Transverse colon (tissue), 4 donors: ENCODE measurements around the gene ARRB1. TPM values are rescaled to one million over a fixed set of nuclear protein-coding genes. Genes with fewer than 3 reads are reported as not detected.
"Not testable (repeated sequence)": the region's sequence is repeated elsewhere in the genome, so short reads cannot be mapped to it uniquely, and the experiment has no call there.

Source experiments
- DNase-seq: peaks from one replicate; pipeline ENCODE4 v3.0.0-alpha.2; 2019
- H3K27ac ChIP-seq, 4 donors: fragments of 200-600 bp; sonication (generic); 2 replicates each; pipeline ENCODE4 v1.5.1; 2016 to 2018; ENCODE audit warnings: inconsistent platforms in 4 of 4
- H3K27me3 ChIP-seq: fragments of 200-600 bp; sonication (generic); 2 replicates; pipeline ENCODE4 v1.5.1; 2017; ENCODE audit warnings: inconsistent platforms
- H3K36me3 ChIP-seq, 4 donors: fragments of 200-600 bp; sonication (generic); 2 replicates each; pipeline ENCODE4 v1.5.1; 2017 to 2019; ENCODE audit warnings: inconsistent platforms in 4 of 4
- H3K4me1 ChIP-seq, 4 donors: fragments of 200-600 bp; sonication (generic); 2 replicates each; pipeline ENCODE4 v1.5.1; 2017 to 2020; ENCODE audit warnings: inconsistent platforms in 4 of 4
- H3K4me3 ChIP-seq, 4 donors: fragments of 200-600 bp; sonication (generic); 1 replicate in 1 of 4; 2 replicates in 3 of 4; pipeline versions ENCODE4 v1.5.1 to v1.6.1; 2017 to 2019; ENCODE audit warnings: inconsistent platforms in 4 of 4
- H3K9me3 ChIP-seq, 2 donors: fragments of 200-600 bp; sonication (generic); 2 replicates each; pipeline ENCODE4 v1.5.1; 2017 to 2019; ENCODE audit warnings: inconsistent platforms in 2 of 2
- CTCF ChIP-seq, 5 experiments: fragments of 200-600 bp in 3 of 5; fragments of 450-650 bp in 2 of 5; sonication (generic) in 3 of 5; IDR thresholded peaks; 1 replicate in 2 of 5; 2 replicates in 3 of 5; pipeline ENCODE4 v1.5.1; 2016 to 2017; ENCODE audit warnings: antibody characterized with exemption in 5 of 5, inconsistent platforms in 3 of 5, mild to moderate bottlenecking in 2 of 5, moderate library complexity in 1 of 5
- EP300 ChIP-seq: sonication (generic); formaldehyde crosslinking; IDR thresholded peaks from one replicate; pipeline ENCODE4 v1.6.1; 2017; ENCODE audit warnings: antibody characterized with exemption, low read depth
- POLR2A ChIP-seq: fragments of 450-650 bp; IDR thresholded peaks from one replicate; pipeline ENCODE4 v1.6.1; 2016; ENCODE audit warnings: antibody characterized with exemption, mild to moderate bottlenecking, moderate library complexity
- POLR2AphosphoS5 ChIP-seq, 3 donors: sonication (generic); formaldehyde crosslinking; IDR thresholded peaks; one replicate each; pipeline ENCODE4 v1.6.1; 2016; ENCODE audit warnings: antibody characterized with exemption in 3 of 3
- WGBS, 2 donors: methylation state at CpG; one replicate each; pipeline ENCODE4 v1.1.5; 2018; ENCODE audit warnings: low coverage in 1 of 2; 5-methylcytosine and 5-hydroxymethylcytosine counted together
- in situ Hi-C, 4 donors: fragments of 200-750 bp; cut with MboI; loops; one replicate each; pipeline versions ENCODE4 v1.15.0 to v1.15.1; 2017; ENCODE audit warnings: low sequenced_read_pairs in 3 of 4, low pct_ligation_motif_present in 1 of 4, low pct_unique_long_range_greater_than_20kb in 1 of 4
- intact Hi-C: fragments of 100-400 bp; cut with DNase I; formaldehyde crosslinking; loops from one replicate; pipeline ENCODE4 v1.15.1; 2023; ENCODE audit warnings: low total_unique reads
- total RNA-seq, 4 donors: library from RNA; depleted of rRNA; stranded (reverse); fragments of >200 nt; gene quantifications; one replicate each; pipeline ENCODE4 v1.1.0, GENCODE V29; 2016

The ARRB1 gene
- total RNA-seq, 4 donors from 2014 or later, result 55.7 to 88.2 (median 78.0) TPM

- peaks cover 12 to 31% (median 27%) of the 10 kb centered on the region in 4 donors for H3K4me1 ChIP-seq
- no peak overlapping the region for H3K4me3 ChIP-seq
- in situ Hi-C loops, result no loop called here
- intact Hi-C loops, result no loop called here
- H3K36me3 ChIP-seq, result no peaks in the 10 kb centered on the region
- no peaks in the 10 kb centered on the region for H3K27me3 ChIP-seq
- WGBS, 2 donors, result 63 to 74% methylated on average over 4 to 6 of the region's 6 CpGs
- DNase-seq, result no peak
- no peaks in the 10 kb centered on the region for H3K9me3 ChIP-seq
- TF ChIP-seq CTCF (IDR thresholded peaks at IDR 0.05) (no peak), POLR2A (no peak), POLR2AphosphoS5 (IDR thresholded peaks at IDR 0.05) (no peak), EP300 (no peak)
- H3K27ac ChIP-seq, result peak overlapping the region in 2 of 4 donors; percentile 2 to 16
Observed at GRCh38 chr11:75369560-75370255, 18.2 kb upstream of the ARRB1 start.

- H3K36me3 ChIP-seq, intact Hi-C loops, DNase-seq, H3K4me3 ChIP-seq, H3K27me3 ChIP-seq, in situ Hi-C loops, H3K27ac ChIP-seq, H3K9me3 ChIP-seq: not testable (repeated sequence)
- WGBS, 2 donors, result 89% methylated on average over 5 of the region's 5 CpGs; no CpG with 5 or more reads in 1 of the 2 donors
- peaks cover 5 to 19% (median 16%) of the 10 kb centered on the region in 4 donors for H3K4me1 ChIP-seq
Observed at GRCh38 chr11:75366826-75367225, 15.4 kb upstream of the ARRB1 start.

- Histone ChIP-seq H3K27ac (peak overlapping the region in 1 of 4 donors; percentile 15), H3K9me3 (no peaks in the 10 kb centered on the region)
- intact Hi-C loops, result no loop called here
Observed at GRCh38 chr11:75365711-75366181, 14.3 kb upstream of the ARRB1 start.

GRCh38 chr11:75362285-75362684, 10.8 kb upstream of the ARRB1 start:
- intact Hi-C loops, H3K27ac ChIP-seq, DNase-seq, in situ Hi-C loops, H3K4me3 ChIP-seq, H3K27me3 ChIP-seq, H3K36me3 ChIP-seq, H3K9me3 ChIP-seq, H3K4me1 ChIP-seq: not testable (repeated sequence)
- WGBS, 2 donors, result 85% methylated on average over 4 of the region's 4 CpGs; no CpG with 5 or more reads in 1 of the 2 donors

More at GRCh38 chr11:75365711-75366181, 14.3 kb upstream of the ARRB1 start:
- TF ChIP-seq EP300, result no peak
- Histone ChIP-seq H3K36me3 (no peaks in the 10 kb centered on the region), H3K4me3 (no peak overlapping the region), H3K4me1 (peaks cover 0 to 14% (median 10%) of the 10 kb centered on the region in 4 donors), H3K27me3 (no peaks in the 10 kb centered on the region)
- in situ Hi-C loops, result no loop called here
- WGBS, 2 donors, result 55 to 56% methylated on average over 1 to 2 of the region's 2 CpGs
- DNase-seq, result no peak

- Histone ChIP-seq H3K4me1 (peaks cover 0 to 16% (median 12%) of the 10 kb centered on the region in 4 donors), H3K27ac (no peak overlapping the region), H3K36me3 (no peaks in the 10 kb centered on the region), H3K4me3 (no peak overlapping the region), H3K27me3 (no peaks in the 10 kb centered on the region), H3K9me3 (no peaks in the 10 kb centered on the region)
- WGBS, 2 donors, result 85 to 87% methylated on average over 2 of the region's 2 CpGs
- in situ Hi-C loops (no loop called here), intact Hi-C loops (no loop called here)
- DNase-seq, result no peak
- TF ChIP-seq POLR2AphosphoS5 (IDR thresholded peaks at IDR 0.05), result no peak
- no peak for TF ChIP-seq POLR2A
- no peak for TF ChIP-seq CTCF (IDR thresholded peaks at IDR 0.05)
- no peak for TF ChIP-seq EP300
Observed at GRCh38 chr11:75356613-75357012, 5.2 kb upstream of the ARRB1 start.
